Inferior parietal cortex (tissue), 1 donor: Measurements from ENCODE around the gene SLC23A2.
"Not testable (repeated sequence)": the region's sequence is repeated elsewhere in the genome, so short reads cannot be mapped to it uniquely, and the experiment has no call there.

Source experiments
- DNase-seq: peaks from one replicate; pipeline ENCODE4 v3.0.0-alpha.2; 2016; ENCODE audit errors: extremely low spot score

The SLC23A2 gene

GRCh38 chr20:4936392-4936850 lies 64.9 kb downstream of the SLC23A2 start:
- DNase-seq = no peak

GRCh38 chr20:4932061-4932460 lies 69.2 kb downstream of the SLC23A2 start:
- DNase-seq = no peak

- DNase-seq = no peak
Measured at GRCh38 chr20:4929686-4930397, 71.5 kb downstream of the SLC23A2 start.

- no peak for DNase-seq
Measured at GRCh38 chr20:4926531-4927156, 74.7 kb downstream of the SLC23A2 start.

- no peak for DNase-seq
Measured at GRCh38 chr20:4925842-4926530, 75.3 kb downstream of the SLC23A2 start.

GRCh38 chr20:4924446-4924845 lies 76.9 kb downstream of the SLC23A2 start:
- no peak for DNase-seq

- no peak for DNase-seq
Measured at GRCh38 chr20:4924032-4924431, 77.3 kb downstream of the SLC23A2 start.

- no peak for DNase-seq
Measured at GRCh38 chr20:4922186-4922585, 79.1 kb downstream of the SLC23A2 start.

- DNase-seq = not testable (repeated sequence)
Measured at GRCh38 chr20:4921271-4921670, 80.0 kb downstream of the SLC23A2 start.

- DNase-seq = no peak
Measured at GRCh38 chr20:4920655-4921054, 80.7 kb downstream of the SLC23A2 start.

GRCh38 chr20:4920131-4920530 lies 81.2 kb downstream of the SLC23A2 start:
- no peak for DNase-seq

GRCh38 chr20:4919047-4919704 lies 82.1 kb downstream of the SLC23A2 start:
- no peak for DNase-seq

- DNase-seq = no peak
Measured at GRCh38 chr20:4918473-4918872, 82.8 kb downstream of the SLC23A2 start.

- DNase-seq = no peak
Measured at GRCh38 chr20:4916971-4917881, 84.1 kb downstream of the SLC23A2 start.

GRCh38 chr20:4913147-4913546 lies 88.2 kb downstream of the SLC23A2 start:
- no peak for DNase-seq

GRCh38 chr20:4912380-4913142 lies 88.7 kb downstream of the SLC23A2 start:
- DNase-seq = no peak

GRCh38 chr20:4910951-4911350 lies 90.4 kb downstream of the SLC23A2 start:
- no peak for DNase-seq

GRCh38 chr20:4905613-4906012 lies 95.7 kb downstream of the SLC23A2 start:
- no peak for DNase-seq

GRCh38 chr20:4905195-4905594 lies 96.1 kb downstream of the SLC23A2 start:
- no peak for DNase-seq

GRCh38 chr20:4904127-4904860 lies 97.0 kb downstream of the SLC23A2 start:
- DNase-seq = no peak
